Left renal pelvis (tissue), 4 donors: ENCODE results near the gene NUP98. TPM values are rescaled to one million over a fixed set of nuclear protein-coding genes. Genes with fewer than 3 reads are reported as not detected.
"Not testable (repeated sequence)": the region's sequence is repeated elsewhere in the genome, so short reads cannot be mapped to it uniquely, and the experiment has no call there.

ENCODE experiments used
- DNase-seq, 4 donors: peaks; one replicate each; pipeline ENCODE4 v3.0.0-alpha.2; 2013; ENCODE audit warnings: low read depth in 4 of 4, low spot score in 3 of 4
- polyA plus RNA-seq, 4 donors: library from polyadenylated mRNA; unstranded; fragments of 120-200 nt; gene quantifications; one replicate each; pipeline ENCODE4 v1.2.1, GENCODE V29; 2013; ENCODE audit not compliant: insufficient read length in 4 of 4

The NUP98 gene
- polyA plus RNA-seq, 4 donors = 49.0 to 72.1 (median 63.8) TPM

DNA sequence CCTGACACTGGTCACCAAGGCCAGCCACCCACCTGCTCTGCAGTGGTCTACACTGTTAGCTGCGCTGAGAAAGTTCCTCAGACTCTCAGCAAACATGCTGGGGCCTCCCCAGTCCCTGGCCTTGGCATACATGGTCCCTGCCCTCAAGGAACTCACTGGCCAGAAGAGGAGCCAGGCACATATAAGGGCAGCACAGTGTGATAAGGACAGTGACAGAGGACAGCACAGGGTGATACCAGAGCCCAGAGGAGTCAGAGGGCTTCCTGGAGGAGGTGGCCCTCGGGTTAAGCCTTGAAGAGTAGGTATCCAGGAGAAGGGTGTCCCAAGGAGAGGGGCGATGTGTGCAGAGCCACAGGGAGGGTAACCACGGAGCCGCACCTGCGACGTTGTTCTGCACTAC is 151.8 kb downstream of the NUP98 start:
- DNase-seq = no peak

DNA sequence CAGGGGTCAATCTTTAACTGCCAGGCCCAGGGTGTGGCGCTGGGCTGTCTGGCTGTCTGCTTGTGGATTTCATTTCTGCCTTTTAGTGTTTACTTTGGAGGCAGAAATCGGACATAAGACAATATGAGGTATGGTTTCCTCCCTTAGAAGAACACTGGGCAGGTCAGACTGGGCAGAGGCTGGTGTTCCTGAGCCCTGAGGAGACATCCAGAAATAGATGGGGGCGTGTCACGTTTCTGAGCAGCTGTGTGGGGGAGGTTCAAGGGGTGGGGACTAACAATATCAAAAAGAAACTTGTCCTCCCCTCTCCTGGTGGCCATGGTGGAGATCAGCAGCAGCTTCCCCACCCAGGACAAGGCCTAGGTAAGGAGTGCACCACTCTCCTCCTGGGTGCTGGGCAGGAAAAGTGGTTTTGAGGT is 152.5 kb downstream of the NUP98 start, which contains the start of gene ART1:
ART1 (plus strand) TSS at position 312 of the 419 bp plus-strand sequence. CDS start 14,086 bp downstream, outside the sequence.
- DNase-seq = no peak

- not testable (repeated sequence) for DNase-seq
These were observed 154.2 kb downstream of the NUP98 start for GRCh38 chr11:3643102-3643546.

GRCh38 chr11:3642071-3642951 is 155.0 kb downstream of the NUP98 start:
- peak; percentile 73 to 84 (median 76) for DNase-seq

DNA sequence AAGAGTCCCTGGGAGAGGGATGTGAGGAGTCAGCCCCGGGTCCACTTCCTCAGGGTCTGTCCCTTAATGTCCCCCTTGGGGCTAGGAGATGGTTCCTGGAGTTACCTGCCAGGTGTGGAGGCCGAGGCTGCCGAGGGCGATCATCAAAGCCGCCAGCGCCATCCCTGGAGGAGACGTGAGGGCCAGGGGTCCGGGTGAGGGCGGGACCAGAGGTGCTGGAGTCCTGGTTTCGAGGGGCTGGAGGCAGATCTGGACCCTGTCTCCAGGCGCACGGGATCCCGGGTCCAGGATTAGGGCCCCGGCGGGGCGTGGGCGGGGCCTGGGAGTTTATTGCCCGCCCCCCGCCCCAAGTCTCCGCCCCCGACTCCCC is 155.7 kb downstream of the NUP98 start, which contains the start of gene ART5:
ART5 (minus strand) TSS at position 292 of the 370 bp plus-strand sequence; CDS start at position 162, 130 bp downstream.
- DNase-seq = no peak

DNA sequence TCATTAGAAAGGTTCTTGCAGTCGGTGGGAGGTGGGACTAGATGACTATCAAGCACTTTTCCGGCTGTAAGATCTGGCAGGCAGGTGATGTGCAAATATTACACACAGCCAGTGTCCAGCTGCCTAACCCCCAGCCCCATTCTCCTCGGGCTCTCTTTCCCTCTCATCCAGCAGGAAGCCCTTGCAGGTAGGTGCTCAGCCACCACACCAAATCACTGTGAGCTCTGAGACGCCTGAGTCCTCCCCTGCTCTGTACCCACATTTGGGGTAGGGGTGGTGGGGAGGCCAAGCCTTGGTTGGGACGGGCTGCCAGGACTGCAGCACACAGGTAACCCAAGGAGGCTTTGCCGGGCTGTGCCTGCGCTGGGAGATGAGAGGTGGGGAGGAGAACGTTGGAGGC is 156.2 kb downstream of the NUP98 start:
- DNase-seq = no peak

DNA sequence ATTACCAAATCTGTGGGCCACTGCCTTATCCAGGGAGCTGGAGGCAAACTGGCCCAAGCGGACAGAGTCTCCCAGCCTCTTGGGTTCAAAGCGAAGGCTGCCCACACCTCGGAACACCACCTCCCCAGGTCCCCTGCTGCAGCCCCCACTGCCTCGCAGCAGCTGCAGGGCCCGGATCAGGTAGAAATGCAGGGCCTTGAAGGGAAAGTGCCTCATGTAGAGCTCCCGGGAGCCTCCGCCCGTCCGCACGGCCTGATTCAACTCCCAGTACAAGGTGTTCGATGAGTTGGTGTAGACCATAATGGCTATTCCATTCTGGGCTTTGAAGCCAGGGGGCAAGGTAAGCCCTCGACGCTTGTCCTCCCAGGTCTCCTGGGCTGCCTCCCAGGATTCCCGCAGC is 157.5 kb downstream of the NUP98 start:
- no peak for DNase-seq

DNA sequence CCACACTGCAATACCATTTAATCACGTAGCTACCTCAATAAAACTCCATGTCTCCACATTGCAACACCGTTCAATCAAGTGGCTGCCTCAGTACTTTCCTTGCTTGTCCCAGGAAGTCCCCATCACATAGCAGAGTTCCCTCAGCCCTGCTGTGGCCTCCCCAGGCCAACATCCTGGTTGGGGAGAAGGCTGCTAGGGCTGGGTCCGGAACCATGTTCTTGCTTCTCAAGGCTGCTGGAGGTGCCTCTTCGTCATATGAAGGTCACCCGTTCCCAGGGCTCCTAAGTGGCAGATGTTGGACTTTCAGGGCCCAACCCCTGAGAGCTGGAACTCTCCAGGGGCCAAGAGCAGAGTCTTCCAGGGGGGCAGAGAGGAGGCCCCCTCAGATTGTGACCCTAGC is 158.8 kb downstream of the NUP98 start:
- no peak for DNase-seq

- no peak for DNase-seq
These were observed 160.2 kb downstream of the NUP98 start for GRCh38 chr11:3637201-3637600.

DNA sequence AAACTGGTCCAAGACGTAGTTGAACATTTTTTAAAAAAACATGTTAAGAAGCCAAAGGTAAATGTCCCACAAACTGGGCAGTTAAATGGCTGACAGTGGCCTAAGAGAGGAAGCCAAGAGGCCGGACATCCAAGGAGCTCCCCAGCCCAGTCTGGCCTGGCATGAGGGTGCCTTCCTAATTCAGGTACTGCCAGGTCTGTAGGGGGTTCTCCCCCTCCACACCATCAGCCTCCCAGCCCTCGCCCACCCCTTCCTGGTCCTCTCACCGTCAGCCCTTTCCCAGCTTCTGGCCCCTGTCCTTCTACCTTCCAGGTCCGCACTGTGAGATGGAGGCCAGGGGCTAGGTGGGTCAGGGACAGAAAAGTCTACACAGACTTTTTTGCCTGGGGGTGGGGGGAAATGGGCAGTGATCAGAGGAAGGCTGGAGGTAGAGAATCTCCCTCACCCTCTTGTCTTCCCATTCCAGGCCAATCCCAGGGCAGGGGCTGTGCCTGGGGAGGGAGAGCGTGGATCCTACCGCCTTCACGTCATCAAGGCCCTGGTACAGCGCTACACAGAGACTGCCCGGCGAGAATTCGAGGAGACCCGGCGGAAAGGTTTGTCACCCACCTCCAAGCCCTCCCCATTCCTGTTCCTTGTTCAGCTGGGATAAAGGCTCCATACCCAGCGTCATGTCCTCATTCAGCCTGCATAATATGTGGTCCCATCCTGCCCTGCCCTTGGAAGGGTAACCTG is 161.5 kb downstream of the NUP98 start:
- DNase-seq = no peak

DNA sequence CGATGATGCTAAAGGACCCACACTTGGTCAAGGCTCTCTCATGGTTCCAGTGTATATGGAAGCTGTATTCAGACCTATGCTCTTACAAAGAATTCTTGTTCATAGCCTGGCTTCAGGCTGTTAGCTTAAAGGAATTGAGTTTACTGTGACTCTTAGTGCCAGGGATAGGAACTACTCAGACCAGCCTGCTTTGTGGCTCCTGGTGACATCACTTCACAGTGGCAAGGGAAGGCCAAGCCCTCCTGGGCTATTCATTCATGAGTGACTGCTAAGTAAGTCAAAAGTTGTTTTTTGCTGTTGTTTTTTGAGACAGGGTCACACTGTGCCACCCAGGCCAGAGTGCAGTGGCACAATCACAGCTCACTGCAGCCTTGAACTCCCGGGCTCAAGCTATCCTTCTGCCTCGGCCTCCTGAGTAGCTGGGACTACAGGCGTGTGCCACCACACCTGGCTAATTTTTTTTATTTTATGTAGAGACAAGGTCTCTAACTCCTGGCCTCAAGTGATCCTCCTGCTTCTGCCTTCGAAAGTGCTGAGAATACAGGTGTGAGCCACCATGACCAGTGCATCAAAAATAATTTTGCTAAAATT is 165.2 kb downstream of the NUP98 start:
- DNase-seq = no peak

GRCh38 chr11:3631331-3631730 is 166.0 kb downstream of the NUP98 start:
- DNase-seq = no peak

DNA sequence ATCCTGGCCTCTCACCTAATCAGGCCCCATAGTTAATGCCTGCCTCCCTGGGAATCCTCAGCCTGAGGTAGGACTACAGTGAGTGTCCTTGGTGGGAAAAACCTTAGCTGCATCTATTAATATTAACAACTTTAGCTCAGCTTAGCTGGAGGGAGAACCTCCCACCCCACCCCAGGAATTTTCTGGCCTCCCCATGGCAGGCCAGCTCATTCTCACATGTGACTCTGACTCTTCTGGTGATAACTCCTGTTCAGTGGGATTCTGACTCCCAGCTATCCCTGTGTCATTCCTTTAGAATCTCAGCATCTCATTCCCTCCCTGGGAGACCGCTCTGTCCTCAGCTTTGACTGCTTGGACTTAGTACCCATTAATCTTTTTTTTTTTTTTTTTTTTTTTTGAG is 170.1 kb downstream of the NUP98 start:
- DNase-seq = no peak

DNA sequence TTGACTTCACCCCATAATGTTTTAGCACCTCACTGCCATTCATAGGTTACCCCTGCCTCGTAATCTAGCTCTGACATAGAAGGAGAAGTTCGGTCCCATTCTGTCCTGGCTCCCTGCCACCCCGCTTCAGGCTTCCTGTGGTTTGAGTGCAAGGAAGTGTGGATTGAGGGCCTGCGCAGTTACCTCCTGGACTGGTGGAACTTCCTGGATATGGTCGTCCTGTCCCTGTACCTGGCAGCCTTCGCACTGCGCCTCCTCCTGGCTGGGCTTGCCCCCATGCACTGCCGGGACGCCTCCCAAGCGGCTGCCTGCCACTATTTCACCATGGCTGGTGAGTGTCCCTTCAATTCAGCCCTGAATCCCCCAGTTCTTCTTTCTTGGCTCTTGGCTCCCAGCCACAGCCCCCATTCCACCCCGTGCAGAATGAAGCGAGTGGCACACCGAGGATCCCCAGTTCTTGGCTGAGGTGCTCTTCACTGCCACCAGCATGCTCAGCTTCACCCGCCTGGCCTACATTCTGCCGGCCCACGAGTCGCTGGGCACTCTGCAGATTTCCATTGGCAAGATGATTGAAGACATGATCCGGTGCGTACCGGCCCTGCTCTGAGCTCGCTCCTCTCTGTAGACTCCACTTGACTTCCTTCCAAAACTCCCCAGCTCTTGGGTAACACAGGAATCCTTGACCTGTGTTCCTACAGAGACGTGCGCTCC is 170.9 kb downstream of the NUP98 start:
- no peak for DNase-seq

Other genes with a start within 250 kb of the NUP98 start
- gene ART5, start 155.6 kb downstream of the NUP98 start, polyA plus RNA-seq = 1 to 10 TPM; 3.2 to 5.1 (median 3.8) TPM
- gene ART1, start 152.4 kb downstream of the NUP98 start, polyA plus RNA-seq = not detected
- 1 to 10 TPM in 2 of 4 donors, under 1 TPM in 2; 0.77 to 3.5 (median 1.2) TPM for gene CHRNA10, start 126.2 kb downstream of the NUP98 start, polyA plus RNA-seq
- 10 to 100 TPM; 28.2 to 50.9 (median 39.3) TPM for gene PGAP2, start 11.0 kb upstream of the NUP98 start, polyA plus RNA-seq
- gene RHOG, start 43.4 kb upstream of the NUP98 start, polyA plus RNA-seq = 10 to 100 TPM; 22.0 to 30.5 (median 25.8) TPM
- 10 to 100 TPM; 30.4 to 68.4 (median 37.2) TPM for gene STIM1, start 58.1 kb upstream of the NUP98 start, polyA plus RNA-seq